IPS-18c (cell line): ENCODE results near the gene CAPN5.

Source experiments
- H3K4me3 ChIP-seq: 2 replicates; pipeline ENCODE4 v1.7.0; 2013; ENCODE audit warnings: low read depth, mild to moderate bottlenecking, low read length, moderate library complexity; ENCODE audit not compliant: insufficient read depth
- H3K9me3 ChIP-seq: one replicate; pipeline ENCODE4 v1.6.1; 2013; ENCODE audit warnings: mild to moderate bottlenecking, low read length, moderate library complexity; ENCODE audit not compliant: control insufficient read depth, insufficient read depth

Gene CAPN5

GRCh38 chr11:77127920-77128691 is 61.3 kb downstream of the CAPN5 start, which contains the start of gene MYO7A:
MYO7A (plus strand) TSS chr11:77128246; CDS start chr11:77130635, 2,389 bp downstream.
- Histone ChIP-seq H3K4me3 (peak within 1 kb of the TSS; percentile 50), H3K9me3 (no peaks in the 10 kb centered on the region)

GRCh38 chr11:77129069-77129841 is 62.5 kb downstream of the CAPN5 start:
- no peaks in the 10 kb centered on the region for H3K9me3 ChIP-seq
- no peak overlapping the region for H3K4me3 ChIP-seq

GRCh38 chr11:77129842-77130756 is 63.3 kb downstream of the CAPN5 start:
- Histone ChIP-seq H3K9me3 (no peaks in the 10 kb centered on the region), H3K4me3 (no peak overlapping the region)

GRCh38 chr11:77130763-77131513 is 64.2 kb downstream of the CAPN5 start:
- H3K4me3 ChIP-seq, result no peak overlapping the region
- H3K9me3 ChIP-seq, result no peaks in the 10 kb centered on the region

- Histone ChIP-seq H3K4me3 (no peak overlapping the region), H3K9me3 (no peaks in the 10 kb centered on the region)
Observed at GRCh38 chr11:77131560-77131959, 64.8 kb downstream of the CAPN5 start.

- no peaks in the 10 kb centered on the region for H3K9me3 ChIP-seq
- no peak overlapping the region for H3K4me3 ChIP-seq
Observed at GRCh38 chr11:77135069-77135468, 68.3 kb downstream of the CAPN5 start.

GRCh38 chr11:77136074-77136473 is 69.3 kb downstream of the CAPN5 start:
- H3K4me3 ChIP-seq, result no peak overlapping the region
- no peaks in the 10 kb centered on the region for H3K9me3 ChIP-seq

- Histone ChIP-seq H3K9me3 (no peaks in the 10 kb centered on the region), H3K4me3 (no peak overlapping the region)
Observed at GRCh38 chr11:77136784-77137420, 70.1 kb downstream of the CAPN5 start.

GRCh38 chr11:77137421-77137820 is 70.7 kb downstream of the CAPN5 start:
- no peak overlapping the region for H3K4me3 ChIP-seq
- H3K9me3 ChIP-seq, result no peaks in the 10 kb centered on the region

GRCh38 chr11:77138106-77138649 is 71.4 kb downstream of the CAPN5 start:
- Histone ChIP-seq H3K4me3 (no peak overlapping the region), H3K9me3 (no peaks in the 10 kb centered on the region)

- Histone ChIP-seq H3K4me3 (no peak overlapping the region), H3K9me3 (no peaks in the 10 kb centered on the region)
Observed at GRCh38 chr11:77139201-77139600, 72.4 kb downstream of the CAPN5 start.

- H3K4me3 ChIP-seq, result no peak overlapping the region
- H3K9me3 ChIP-seq, result no peaks in the 10 kb centered on the region
Observed at GRCh38 chr11:77140231-77140851, 73.6 kb downstream of the CAPN5 start.

- Histone ChIP-seq H3K9me3 (no peaks in the 10 kb centered on the region), H3K4me3 (no peak overlapping the region)
Observed at GRCh38 chr11:77141034-77141433, 74.3 kb downstream of the CAPN5 start.

GRCh38 chr11:77141475-77141874 is 74.7 kb downstream of the CAPN5 start:
- H3K9me3 ChIP-seq, result no peaks in the 10 kb centered on the region
- no peak overlapping the region for H3K4me3 ChIP-seq

- H3K9me3 ChIP-seq, result no peaks in the 10 kb centered on the region
- no peak overlapping the region for H3K4me3 ChIP-seq
Observed at GRCh38 chr11:77142091-77142975, 75.6 kb downstream of the CAPN5 start.
